Right lobe of liver (tissue), 6 donors: ENCODE results near the gene SLC25A47. TPM values are rescaled to one million over a fixed set of nuclear protein-coding genes. Genes with fewer than 3 reads are reported as not detected.
A peak's percentile ranks its signal among the peaks of the same experiment; 100 is the strongest.

Source experiments
- ATAC-seq, 4 donors: fragments of 200-7000 bp; cut with Tn5 transposase; one replicate each; pipeline ENCODE4 v1.9.1; 2020; ENCODE audit warnings: mild to moderate bottlenecking in 4 of 4, moderate library complexity in 4 of 4
- DNase-seq, 3 donors: peaks; one replicate each; pipeline ENCODE4 v3.0.0-alpha.2; 2020
- H3K27ac ChIP-seq, 3 donors: fragments of 200-600 bp; one replicate each; pipeline ENCODE4 v1.8.0; 2022
- H3K27me3 ChIP-seq, 2 donors: fragments of 200-600 bp; one replicate each; pipeline ENCODE4 v1.8.0; 2022
- H3K36me3 ChIP-seq, 4 donors: fragments of 200-600 bp; sonication (generic) in 1 of 4; one replicate each; pipeline versions ENCODE4 v1.5.1 to v1.8.0; 2017 to 2022; ENCODE audit warnings: control low read depth in 1 of 4
- H3K4me1 ChIP-seq, 4 donors: fragments of 200-600 bp; sonication (generic) in 1 of 4; one replicate each; pipeline versions ENCODE4 v1.5.1 to v1.8.0; 2017 to 2022; ENCODE audit warnings: control low read depth in 1 of 4
- H3K4me3 ChIP-seq, 3 donors: fragments of 200-600 bp; one replicate each; pipeline ENCODE4 v1.8.0; 2022
- H3K9me3 ChIP-seq, 4 donors: fragments of 200-600 bp; sonication (generic) in 1 of 4; one replicate each; pipeline versions ENCODE4 v1.5.1 to v1.8.0; 2017 to 2022; ENCODE audit warnings: control low read depth in 1 of 4
- CTCF ChIP-seq, 4 donors: fragments of 200-600 bp in 3 of 4; fragments of 450-650 bp in 1 of 4; IDR thresholded peaks; one replicate each; pipeline versions ENCODE4 v1.5.1 to v1.8.0; 2016 to 2022; ENCODE audit warnings: antibody characterized with exemption in 4 of 4, mild to moderate bottlenecking in 2 of 4
- POLR2A ChIP-seq: fragments of 450-650 bp; IDR thresholded peaks from one replicate; pipeline ENCODE4 v1.6.1; 2017; ENCODE audit warnings: antibody characterized with exemption, mild to moderate bottlenecking
- WGBS: methylation state at CpG from one replicate; pipeline ENCODE4 v1.1.6; 2018; ENCODE audit warnings: low coverage, low lambda C conversion rate; ENCODE audit not compliant: insufficient coverage; ENCODE audit errors: missing lambda C conversion rate; 5-methylcytosine and 5-hydroxymethylcytosine counted together
- intact Hi-C, 2 donors: fragments of 100-400 bp; cut with DNase I; formaldehyde crosslinking; loops; one replicate each; pipeline versions ENCODE4 v1.11.2 to v1.14.1; 2022
- total RNA-seq, 6 experiments: library from RNA; depleted of rRNA in 2 of 6; stranded (reverse); fragments of >200 nt in 2 of 6; fragmentation: NEBNext Ultra II Directional in 3 of 6; extraction: Animal tissue kit (Norgen Biotek cat#: 25700) in 3 of 6; gene quantifications; one replicate each; pipeline versions ENCODE4 v1.1.0 to v1.2.4, GENCODE V29; 2016 to 2023
- donor health status: DM: no; HTN: yes; CAD: no.
- donor health status: DM: no; HTN: no; CAD: no.
- donor health status: DM: no; HTN: no; CAD: no.
- donor health status: DM: no; HTN: yes; CAD: no.
- donor health status: DM: no; HTN: yes; CAD: no.

The SLC25A47 gene
- total RNA-seq, 6 experiments from 2014 or later, result 74.8 to 378 (median 229) TPM

- intact Hi-C loops, result no loop called here
- TF ChIP-seq POLR2A (no peak), CTCF (IDR thresholded peaks at IDR 0.05) (no peak)
- no peak overlapping the region for H3K27ac ChIP-seq
- no peaks in the 10 kb centered on the region for H3K9me3 ChIP-seq
- ATAC-seq (no peak), DNase-seq (no peak)
- peaks cover 0 to 18% (median 0%) of the 10 kb centered on the region in 4 donors for H3K36me3 ChIP-seq
- H3K27me3 ChIP-seq, result no peaks in the 10 kb centered on the region
- WGBS, result 67% methylated on average over 2 of the region's 2 CpGs
- no peaks in the 10 kb centered on the region for H3K4me1 ChIP-seq
- no peak overlapping the region for H3K4me3 ChIP-seq
Observed at GRCh38 chr14:100279133-100279532, 44.0 kb upstream of the SLC25A47 start.

GRCh38 chr14:100279563-100279962, 43.6 kb upstream of the SLC25A47 start:
- Histone ChIP-seq H3K9me3 (no peaks in the 10 kb centered on the region), H3K27ac (no peak overlapping the region), H3K36me3 (peaks cover 0 to 13% (median 0%) of the 10 kb centered on the region in 4 donors), H3K4me1 (no peaks in the 10 kb centered on the region), H3K27me3 (no peaks in the 10 kb centered on the region), H3K4me3 (no peak overlapping the region)
- intact Hi-C loops, result no loop called here
- ATAC-seq, result peak in 1 of 4 donors; percentile 9
- no CpG with 5 or more reads among the region's 8 CpGs for WGBS
- TF ChIP-seq CTCF (IDR thresholded peaks at IDR 0.05) (no peak), POLR2A (no peak)
- no peak for DNase-seq

GRCh38 chr14:100281286-100282082, 41.7 kb upstream of the SLC25A47 start:
- DNase-seq (no peak), ATAC-seq (no peak)
- intact Hi-C loops, result no loop called here
- WGBS, result 81% methylated on average over 7 of the region's 11 CpGs
- peaks cover 0 to 9% (median 0%) of the 10 kb centered on the region in 4 donors for H3K36me3 ChIP-seq
- no peaks in the 10 kb centered on the region for H3K27me3 ChIP-seq
- peaks cover 0 to 4% (median 0%) of the 10 kb centered on the region in 4 donors for H3K4me1 ChIP-seq
- no peak overlapping the region for H3K4me3 ChIP-seq
- no peaks in the 10 kb centered on the region for H3K9me3 ChIP-seq
- TF ChIP-seq POLR2A (no peak), CTCF (IDR thresholded peaks at IDR 0.05) (no peak)
- no peak overlapping the region for H3K27ac ChIP-seq

GRCh38 chr14:100282083-100282350, 41.1 kb upstream of the SLC25A47 start:
- Histone ChIP-seq H3K27ac (no peak overlapping the region), H3K36me3 (peaks cover 0 to 7% (median 0%) of the 10 kb centered on the region in 4 donors), H3K27me3 (no peaks in the 10 kb centered on the region), H3K4me3 (no peak overlapping the region), H3K4me1 (peaks cover 0 to 4% (median 0%) of the 10 kb centered on the region in 4 donors), H3K9me3 (no peaks in the 10 kb centered on the region)
- ATAC-seq (no peak), DNase-seq (no peak)
- TF ChIP-seq POLR2A (no peak), CTCF (IDR thresholded peaks at IDR 0.05) (no peak)
- WGBS, result 91% methylated on average over 7 of the region's 7 CpGs
- intact Hi-C loops, result no loop called here
